ENCODE results near the gene NET1.

The NET1 gene

DNA sequence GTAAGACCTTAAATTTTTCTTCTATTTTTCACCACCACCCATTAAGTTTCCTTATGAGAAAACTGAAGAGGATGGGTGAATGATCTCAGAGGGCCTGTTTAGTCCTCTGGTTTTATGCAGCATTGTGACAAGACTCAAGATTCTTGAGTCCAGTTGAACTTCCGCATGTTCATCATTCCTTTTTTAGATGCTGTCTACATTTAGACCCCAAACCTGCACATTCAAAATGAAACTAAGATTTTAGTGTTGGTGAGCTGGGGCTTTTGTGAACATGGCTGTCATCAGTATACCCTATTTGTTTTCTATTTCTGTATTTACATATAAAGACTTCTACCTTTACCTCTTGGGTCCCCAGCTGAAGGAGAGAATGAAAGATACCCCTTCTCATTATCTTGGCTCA, 31.1 kb downstream of the NET1 start:
- no peak for DNase-seq

DNA sequence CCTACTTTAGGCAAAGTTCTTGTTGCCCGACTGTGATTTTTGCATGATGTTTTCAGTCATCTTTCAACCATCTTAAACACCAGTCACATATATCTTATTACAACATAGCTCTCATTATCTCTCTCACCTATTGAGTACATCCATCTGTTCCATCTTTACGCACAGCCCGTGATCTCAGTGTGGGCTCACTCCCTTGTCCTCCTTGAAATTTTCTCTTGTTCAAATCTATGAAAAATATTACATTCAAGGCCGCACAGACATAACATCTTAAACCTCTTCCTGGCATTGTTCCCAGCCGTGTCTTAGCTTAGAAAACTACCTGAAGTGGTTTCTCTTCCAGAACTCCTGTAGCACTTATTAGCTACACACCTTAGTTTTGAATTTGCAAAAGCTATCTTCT, 32.6 kb downstream of the NET1 start:
- DNase-seq: no peak

DNA sequence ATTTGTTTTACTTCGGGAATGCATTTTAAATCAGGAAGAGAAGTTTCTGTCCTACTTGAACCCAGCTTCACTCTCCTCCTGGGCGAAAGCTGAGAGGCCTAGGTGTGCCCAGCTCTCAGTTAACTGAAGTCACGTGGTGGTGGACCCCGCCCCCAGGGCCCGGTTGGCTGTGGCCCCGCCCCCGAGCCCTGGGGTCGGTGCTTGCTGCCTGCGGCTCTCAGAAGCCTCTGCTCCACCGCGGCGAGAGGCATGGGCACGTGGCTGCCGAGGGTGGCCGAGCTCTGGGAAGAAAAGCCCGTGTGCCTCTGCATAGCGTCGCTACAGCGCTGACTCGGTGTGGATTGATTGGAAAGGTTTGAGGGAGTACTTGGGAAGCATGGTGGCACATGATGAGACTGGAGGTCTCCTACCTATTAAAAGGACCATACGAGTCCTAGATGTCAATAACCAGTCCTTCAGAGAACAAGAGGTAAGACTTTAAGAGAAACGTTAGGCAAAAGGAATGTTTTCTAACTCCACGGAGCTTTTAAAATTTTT, 34.1 kb downstream of the NET1 start:
- DNase-seq: no peak

DNA sequence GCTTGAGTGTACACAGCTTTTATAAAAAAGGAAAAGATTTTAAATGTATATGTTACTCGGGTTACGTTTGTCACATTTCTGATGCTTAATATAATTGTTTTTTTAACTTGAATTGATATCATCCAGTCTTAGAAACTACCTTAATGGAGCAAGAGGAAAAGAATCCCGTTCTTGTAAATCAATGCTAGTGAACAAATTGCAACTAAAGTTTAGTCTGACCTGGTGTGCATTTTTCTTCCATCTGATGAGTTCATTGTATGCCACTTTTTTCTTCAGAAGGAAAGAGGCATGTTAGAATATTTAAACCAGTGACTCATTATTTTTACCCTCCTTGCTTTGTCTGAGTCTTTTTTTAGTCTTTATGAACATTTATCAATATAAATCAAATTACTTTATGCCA, 34.7 kb downstream of the NET1 start:
- DNase-seq: no peak

DNA sequence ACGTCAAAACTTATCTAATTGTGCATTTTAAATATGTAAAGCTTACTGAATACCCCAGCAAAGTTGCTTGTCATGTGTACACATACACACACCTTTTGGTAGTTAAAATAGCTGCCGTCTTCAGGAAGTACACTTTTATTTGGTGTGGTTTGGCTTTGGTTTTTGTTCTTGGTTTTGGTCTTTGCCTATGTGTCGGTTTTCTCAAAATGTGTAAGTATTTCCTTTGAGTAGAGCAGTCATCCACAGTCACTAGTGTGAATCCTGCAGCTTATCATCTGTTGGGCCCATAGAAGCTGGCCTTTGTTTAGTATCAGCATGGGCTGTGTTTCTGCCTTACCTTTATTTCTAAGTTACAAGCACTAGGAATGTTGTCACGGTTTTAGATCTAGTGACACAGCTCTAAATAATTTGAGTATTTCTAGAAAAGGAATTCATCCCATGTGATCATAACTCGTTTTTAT, 35.3 kb downstream of the NET1 start:
- DNase-seq: no peak

DNA sequence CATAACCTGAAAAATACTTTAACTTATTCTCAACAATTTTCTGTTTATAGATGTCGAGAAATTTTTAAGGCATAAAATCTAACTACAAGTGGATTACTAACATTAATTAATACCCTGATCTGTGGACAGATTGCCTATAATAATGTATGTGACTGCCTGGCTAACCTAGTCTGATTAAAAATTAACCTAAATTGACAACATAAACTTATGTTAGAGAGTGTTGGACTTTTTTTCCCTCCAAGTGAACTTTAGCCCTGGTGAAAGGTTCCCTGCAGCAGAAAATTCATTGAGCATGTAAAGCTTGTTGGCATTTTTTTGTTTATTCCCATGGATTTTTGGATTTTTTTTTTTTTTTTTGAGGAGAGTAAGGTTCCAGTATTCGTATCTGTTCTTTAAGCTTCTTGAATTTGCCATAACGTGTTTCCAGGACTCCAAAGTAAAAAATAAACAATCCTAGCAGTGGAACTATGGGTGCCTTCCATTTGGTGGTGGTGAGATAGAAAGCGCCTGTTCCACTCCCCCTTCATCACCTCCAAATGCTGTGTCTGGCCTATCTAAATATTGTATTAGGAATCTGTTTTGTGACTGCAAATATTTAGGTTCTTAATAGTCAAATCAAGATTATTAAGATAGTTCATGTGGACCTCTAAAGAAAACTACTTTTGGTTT, 36.1 kb downstream of the NET1 start:
- no peak for DNase-seq

DNA sequence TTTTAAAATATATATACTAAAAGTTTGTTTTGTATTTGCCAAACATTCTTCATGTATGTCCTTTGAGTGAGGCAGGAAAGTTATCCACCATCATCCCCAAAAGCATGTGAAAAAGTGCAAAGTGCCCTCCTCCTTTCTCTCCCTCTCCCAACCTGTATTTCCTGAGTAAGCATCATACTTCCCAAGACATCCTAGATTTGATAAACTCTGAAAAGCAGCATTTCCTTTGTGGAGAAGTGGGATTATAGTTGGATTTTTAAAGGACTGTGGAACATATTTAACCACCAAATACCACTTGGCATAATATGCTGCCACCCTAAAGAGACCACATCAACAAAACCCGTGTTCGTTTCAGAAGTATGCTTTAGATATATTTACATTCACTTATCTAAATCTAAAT, 36.9 kb downstream of the NET1 start:
- DNase-seq: no peak

DNA sequence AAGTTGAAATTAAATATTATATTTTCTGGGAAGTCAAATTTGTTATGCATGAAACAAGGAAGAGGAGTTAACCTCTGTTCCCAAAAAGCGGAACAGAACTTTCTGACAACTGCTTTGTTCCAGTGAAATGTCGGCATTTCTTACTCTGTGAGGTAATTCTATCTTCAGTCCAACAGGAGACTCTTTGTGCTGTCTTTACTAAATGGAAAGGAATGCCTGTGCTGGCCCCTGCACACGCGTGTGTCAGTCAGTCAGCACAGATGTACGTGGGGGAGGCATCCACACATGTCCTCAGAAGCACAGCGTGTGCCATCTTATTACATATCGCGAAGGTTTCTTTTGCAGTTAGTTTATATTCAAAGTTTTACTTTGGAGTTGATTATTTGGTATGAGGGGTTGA, 37.5 kb downstream of the NET1 start:
- DNase-seq: no peak

DNA sequence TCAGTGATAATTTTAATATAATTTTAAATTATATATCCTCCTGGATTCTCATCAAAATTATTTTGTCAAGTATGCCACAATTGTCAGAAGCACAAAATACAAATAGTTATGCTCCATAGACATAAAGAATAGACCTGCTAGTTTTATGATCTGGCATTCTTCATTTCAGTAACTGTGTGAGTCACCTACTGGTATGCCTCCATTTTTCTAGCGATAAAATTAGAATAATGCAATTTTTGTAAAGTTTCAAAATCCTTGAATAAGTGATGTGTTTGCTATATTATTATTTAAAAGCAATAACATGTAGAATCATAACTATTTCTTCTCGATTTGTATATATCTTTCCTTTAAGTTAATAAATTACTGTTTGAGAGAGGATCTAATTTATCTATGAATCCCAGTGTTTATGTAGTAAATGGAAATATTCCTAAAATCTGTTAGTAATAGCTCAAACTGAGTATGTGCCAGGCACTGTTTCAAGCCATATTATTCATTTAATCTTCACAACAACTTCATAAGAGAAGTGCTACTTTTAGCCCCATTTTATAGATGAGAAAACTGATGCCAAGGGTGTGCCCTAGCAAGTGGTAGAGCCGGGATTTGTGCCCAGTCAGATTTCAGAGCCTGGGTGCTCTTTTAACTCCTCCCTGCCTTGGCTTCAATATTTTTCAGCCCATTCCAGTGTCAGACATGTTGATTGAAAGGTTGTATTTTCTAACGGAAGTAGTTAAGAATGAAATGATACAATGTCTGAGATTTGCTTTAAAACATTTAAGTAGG, 38.4 kb downstream of the NET1 start:
- DNase-seq: no peak

DNA sequence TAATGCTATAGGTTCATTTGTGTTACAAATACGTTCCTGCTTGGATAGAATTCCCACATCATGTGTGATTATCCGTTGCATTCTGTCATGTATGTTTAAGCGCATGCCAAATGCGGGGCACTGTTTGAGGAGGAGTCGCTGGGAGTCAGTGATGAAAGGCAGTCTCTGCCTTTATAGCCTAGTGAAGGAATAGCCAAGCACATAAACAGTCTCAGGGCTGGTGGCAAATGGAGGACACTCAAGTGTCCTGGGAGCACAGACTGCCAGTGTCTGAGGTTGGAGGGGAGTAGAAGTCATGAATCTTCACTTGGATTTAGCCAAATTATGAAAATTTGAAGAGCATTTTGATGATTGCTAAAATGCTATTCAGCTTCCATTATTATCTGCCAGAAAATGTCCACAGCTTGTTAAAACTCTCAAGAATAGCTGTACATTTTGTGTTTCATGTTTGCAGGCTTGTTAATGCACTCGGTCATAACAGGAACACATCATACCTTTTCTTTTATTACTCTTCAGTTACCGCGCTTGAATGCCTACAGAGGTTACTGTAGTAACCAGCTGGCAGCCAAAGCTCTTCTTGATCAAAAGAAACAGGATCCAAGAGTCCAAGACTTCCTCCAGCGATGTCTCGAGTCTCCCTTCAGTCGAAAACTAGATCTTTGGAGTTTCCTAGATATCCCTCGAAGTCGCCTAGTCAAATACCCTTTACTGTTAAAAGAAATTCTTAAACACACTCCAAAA, 41.6 kb downstream of the NET1 start:
- no peak for DNase-seq

DNA sequence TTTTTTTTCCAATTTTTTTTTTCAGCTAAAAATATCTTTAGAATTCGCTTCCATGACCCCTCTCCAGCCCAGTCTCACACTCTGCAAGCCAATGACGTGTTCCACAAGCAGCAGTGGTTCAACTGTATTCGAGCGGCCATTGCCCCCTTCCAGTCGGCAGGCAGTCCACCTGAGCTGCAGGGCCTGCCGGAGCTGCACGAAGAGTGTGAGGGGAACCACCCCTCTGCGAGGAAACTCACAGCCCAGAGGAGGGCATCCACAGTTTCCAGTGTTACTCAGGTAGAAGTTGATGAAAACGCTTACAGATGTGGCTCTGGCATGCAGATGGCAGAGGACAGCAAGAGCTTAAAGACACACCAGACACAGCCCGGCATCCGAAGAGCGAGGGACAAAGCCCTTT, 44.2 kb downstream of the NET1 start:
- DNase-seq: no peak

DNA sequence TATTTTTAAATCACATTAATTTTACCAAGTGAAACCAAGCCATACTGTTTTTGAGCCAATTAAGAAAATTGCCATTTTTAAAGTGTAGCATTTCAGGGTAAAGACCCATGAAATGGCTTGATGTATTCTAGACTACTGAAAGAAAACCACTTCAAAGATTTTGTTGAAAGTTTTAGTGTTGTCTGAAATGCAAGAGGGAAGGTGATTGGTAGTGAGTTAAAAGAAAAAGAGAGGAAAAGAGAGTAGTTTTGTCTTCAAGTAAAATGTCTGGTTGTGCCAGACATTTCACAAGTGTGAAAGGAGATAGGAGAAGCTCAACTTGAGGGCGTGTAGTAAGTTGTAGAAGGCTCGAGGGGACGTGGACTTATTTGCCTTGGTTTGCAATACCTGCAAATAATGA, 45.4 kb downstream of the NET1 start:
- DNase-seq: no peak

DNA sequence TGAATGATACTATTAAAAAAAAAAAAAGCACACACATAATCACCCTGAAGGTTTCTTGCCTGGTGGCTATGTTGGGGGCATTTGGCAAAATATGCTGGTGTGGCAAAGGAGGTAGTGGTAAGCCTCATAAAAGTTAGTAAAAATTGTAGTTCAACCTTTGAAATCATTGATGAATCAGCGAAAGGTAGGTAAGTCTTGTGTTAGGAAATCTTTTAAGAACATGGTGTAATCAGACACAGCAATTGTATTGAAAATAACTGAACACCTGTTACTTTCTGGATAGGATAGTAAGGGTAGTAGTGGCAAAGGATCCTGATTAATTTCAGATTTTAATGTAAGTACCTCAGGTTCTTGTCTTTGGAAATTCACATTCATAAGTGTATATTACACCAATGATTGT, 46.1 kb downstream of the NET1 start:
- DNase-seq: no peak

DNA sequence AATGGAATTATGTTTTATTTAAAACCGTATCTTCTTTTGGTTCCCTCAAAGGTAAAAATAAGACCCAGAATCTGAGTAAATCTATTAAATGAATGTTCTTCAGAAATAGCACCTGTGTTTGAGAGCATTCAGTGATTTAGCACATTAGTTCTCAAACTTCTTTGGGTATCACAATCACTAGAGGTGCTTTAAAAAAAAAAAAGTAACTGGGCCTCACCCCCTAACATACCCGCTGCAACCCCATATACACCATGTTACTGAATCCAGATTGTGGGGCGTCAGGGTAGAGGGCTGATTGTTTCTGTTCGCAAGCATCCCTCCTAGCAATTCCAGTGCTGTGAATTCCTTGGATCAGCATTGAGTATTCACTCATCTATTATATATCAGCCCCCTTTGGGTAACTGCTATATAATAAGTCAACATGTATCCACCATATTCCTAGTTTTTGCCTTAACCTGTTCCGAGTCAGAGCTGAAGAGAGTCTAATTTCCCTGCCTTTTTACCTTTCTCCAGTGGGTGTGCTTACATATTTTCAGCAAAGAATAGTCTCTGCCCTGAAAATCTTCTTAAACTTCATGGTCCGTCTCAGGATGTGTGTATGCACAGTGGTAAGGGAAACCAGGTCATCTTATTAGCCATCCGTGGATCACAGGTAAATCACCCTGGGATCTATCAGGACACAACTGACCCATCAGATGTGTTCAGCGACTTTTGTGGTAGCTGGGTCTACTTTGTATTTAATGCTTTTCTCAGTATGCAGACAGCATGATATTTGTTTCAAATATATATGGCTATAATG, 46.8 kb downstream of the NET1 start:
- DNase-seq: no peak

DNA sequence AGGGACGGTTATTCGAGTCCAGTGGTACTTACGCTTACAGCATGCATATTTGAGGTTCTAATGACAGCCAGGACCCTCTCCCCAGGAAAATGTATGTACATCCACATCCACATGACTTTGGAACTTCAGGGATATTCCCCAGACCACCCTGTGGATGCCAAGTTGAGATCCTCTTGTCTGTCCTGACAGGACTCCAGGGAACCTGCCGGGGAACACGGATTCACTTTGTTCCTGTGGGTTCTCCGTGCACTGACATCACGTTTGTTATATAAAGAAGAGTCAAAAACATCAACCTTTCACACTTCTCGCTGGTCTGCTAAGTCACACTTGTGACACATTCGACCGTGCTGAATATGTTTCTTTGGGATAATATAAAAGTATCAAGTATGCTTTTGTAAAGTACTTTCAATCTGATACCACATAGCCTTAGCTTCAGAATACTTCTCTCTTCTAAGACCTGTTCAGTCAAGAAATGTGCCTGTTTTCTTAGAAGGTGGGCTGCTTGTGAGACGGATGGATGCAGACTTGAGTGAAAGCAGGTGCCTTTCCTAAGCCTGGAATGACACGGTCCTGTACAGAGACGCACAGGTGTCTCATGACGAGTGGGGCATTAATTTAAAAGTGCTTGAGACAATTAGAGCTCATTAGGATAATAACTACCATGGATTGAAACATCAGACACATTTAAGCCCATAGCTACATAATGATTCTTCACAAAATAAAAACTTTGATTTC, 48.3 kb downstream of the NET1 start:
- no peak for DNase-seq

DNA sequence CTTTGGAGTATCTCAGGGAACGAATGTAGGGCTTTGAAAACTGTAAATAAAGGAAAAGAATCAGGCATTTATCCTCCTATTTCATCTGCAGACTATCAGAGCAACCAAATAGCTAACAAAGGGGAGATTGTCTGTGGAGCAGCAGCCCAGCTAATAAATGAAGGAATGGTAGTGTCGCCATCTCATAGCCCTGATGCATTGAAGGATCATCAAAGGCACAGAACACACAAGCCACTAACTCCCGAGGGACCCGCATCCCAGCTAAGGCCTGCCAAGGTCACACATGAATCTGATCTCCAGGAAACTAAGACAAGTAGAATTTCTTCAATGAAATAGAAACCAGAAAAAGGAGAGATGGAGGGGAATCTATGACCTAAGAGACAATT, 48.8 kb downstream of the NET1 start:
- no peak for DNase-seq

DNA sequence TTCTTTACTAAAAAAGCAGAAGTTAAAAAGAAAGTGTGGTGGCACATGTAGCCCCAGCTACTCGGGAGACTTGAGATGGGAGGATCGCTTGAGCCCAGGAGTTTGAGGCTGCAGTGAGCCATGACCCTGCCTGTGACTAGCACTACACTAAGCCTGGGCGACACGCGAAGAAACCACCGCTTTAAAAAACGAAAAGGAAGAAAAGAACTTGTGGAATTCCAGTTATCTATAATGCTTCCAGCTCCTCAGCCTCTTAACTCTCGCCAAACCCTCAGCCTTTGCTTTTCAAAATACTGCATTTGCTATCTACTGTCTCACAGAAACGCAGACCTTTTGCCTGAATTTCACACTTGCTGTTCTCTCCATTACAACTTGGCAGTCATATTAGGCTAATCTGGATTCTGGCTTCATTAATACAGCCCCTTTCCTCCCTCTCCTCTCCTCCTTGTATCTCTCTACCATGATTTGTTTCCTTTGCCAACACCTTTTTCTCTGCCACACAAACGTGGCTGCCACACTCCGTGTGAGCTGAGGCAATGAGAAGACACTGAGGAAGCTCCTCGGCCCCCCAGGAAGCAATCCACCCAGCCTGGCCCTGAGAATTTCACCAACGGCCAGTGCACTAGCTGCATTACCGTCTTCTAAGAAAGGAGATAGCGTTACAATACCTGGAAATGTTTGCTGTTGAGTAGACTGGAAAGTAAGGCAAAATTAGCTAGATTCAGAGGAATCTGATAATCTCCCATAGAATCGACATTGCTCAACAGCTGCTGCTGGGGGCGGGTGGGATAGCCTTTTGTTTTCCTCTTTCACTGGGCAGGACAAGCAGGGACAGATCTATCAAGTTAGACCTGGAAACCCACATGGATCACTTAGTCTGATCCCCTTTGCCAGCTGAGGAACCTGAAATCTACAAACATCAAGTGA, 49.8 kb downstream of the NET1 start:
- DNase-seq: no peak

DNA sequence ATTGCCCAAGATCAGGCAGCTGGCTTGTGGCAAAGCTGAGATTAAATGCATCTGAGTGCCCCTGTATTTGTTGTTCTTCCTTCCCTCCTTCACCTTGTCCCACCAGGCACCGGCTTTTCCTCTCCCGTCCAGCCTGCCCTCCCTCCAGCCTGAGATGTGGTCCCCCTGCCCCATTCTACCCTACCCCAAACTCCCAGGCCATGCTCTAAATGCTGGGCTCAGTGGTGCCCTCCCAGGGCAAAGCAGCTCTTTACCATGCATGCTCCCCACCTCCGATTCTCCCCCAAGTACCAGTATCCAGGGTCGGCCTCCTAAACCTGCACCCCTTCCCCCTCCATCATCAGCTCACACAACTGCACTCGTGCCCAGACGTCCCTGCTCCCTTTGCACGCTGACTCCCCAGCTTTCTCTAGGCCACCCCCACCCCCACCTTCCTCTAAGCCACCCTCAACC, 50.5 kb downstream of the NET1 start:
- DNase-seq: no peak

DNA sequence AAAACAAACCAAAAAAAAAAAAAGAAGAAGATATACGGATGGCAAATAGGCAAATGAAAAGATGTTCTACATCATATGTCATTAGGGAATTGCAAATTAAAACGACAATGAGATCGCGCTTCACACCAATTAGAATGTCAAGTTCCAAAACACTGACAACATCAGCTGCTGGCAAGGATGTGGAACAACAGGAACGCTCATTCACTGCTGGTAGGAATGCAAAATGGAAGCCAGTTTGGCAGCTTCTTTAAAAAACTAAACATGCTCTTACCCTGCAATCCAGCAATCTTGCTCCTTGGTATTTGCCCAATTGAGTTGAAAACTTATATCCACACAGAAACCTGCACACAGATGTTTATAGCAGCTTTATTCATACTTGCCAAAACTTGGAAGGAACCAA, 52.2 kb downstream of the NET1 start:
- no peak for DNase-seq

DNA sequence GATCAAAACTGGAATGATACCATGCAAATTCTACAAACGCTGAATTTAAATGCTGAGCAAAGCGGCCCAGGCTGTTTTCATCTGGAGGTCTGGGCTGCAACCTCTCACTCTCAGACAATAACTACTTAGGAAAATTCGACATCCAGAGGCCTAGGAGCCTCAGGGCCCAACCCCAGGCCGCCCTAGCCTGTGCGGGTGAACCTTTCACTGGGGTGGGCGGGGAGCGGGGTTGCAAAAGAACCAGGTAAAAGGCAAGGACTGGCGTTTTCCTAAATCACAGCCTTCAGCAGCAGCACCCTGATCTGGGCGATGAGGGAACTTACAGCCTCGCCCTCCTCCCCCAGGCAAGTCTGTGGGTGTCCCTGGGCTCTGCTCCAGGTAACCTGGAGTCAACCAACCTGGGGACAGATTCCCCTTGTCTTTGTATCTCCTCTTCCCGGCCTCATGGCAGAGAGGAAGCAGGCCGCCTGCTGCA, 53.7 kb downstream of the NET1 start:
- no peak for DNase-seq
